Activated T-helper 17 cell treated with anti-CD3 and anti-CD28 coated beads, Interleukin-2, amount 50 U/mL, for 72 hours (primary cell): ENCODE data around the gene AMOT. TPM values are rescaled to one million over a fixed set of nuclear protein-coding genes. Genes with fewer than 3 reads are reported as not detected.

Experiments used
- ATAC-seq: fragments of 150-1000 bp; cut with Tn5 transposase; replicated peaks from 2 replicates; pipeline ENCODE4 v1.10.0; 2021; ENCODE audit warnings: mild to moderate bottlenecking, moderate library complexity
- H3K27ac Mint-ChIP-seq: one replicate; pipeline ENCODE4 v1.8.0; 2022; ENCODE audit warnings: mixed read lengths
- H3K27me3 Mint-ChIP-seq: one replicate; pipeline ENCODE4 v1.8.0; 2022; ENCODE audit warnings: mixed read lengths
- H3K36me3 Mint-ChIP-seq: one replicate; pipeline ENCODE4 v1.8.0; 2022; ENCODE audit warnings: low read depth, mild to moderate bottlenecking, mixed read lengths
- H3K4me1 Mint-ChIP-seq: one replicate; pipeline ENCODE4 v1.8.0; 2022; ENCODE audit warnings: mixed read lengths
- H3K4me3 Mint-ChIP-seq: one replicate; pipeline ENCODE4 v1.8.0; 2022; ENCODE audit warnings: mild to moderate bottlenecking, mixed read lengths
- H3K9me3 Mint-ChIP-seq: one replicate; pipeline ENCODE4 v1.8.0; 2022; ENCODE audit warnings: mixed read lengths
- total RNA-seq, 2 donors: library from RNA; stranded (reverse); gene quantifications; one replicate each; pipeline ENCODE4 v1.2.3, GENCODE V29; 2022

The AMOT gene
- total RNA-seq, 2 donors from 2014 or later, result 0.86 to 1.6 TPM

- Mint-ChIP-seq H3K36me3 (peaks cover 5% of the 10 kb centered on the region), H3K27me3 (no peaks in the 10 kb centered on the region), H3K27ac (no peak overlapping the region), H3K4me3 (no peak overlapping the region), H3K4me1 (no peaks in the 10 kb centered on the region), H3K9me3 (no peaks in the 10 kb centered on the region)
- no peak for ATAC-seq
These were observed 39.5 kb downstream of the AMOT start for GRCh38 chrX:112800971-112801775.

GRCh38 chrX:112799425-112799824 lies 41.2 kb downstream of the AMOT start:
- Mint-ChIP-seq H3K9me3 (no peaks in the 10 kb centered on the region), H3K4me3 (no peak overlapping the region), H3K4me1 (no peaks in the 10 kb centered on the region), H3K27me3 (no peaks in the 10 kb centered on the region), H3K36me3 (peaks cover 5% of the 10 kb centered on the region), H3K27ac (no peak overlapping the region)
- ATAC-seq, result no peak

GRCh38 chrX:112798736-112799135 lies 41.9 kb downstream of the AMOT start:
- Mint-ChIP-seq H3K36me3 (peaks cover 5% of the 10 kb centered on the region), H3K27ac (no peak overlapping the region), H3K9me3 (no peaks in the 10 kb centered on the region), H3K4me3 (no peak overlapping the region), H3K27me3 (no peaks in the 10 kb centered on the region), H3K4me1 (no peaks in the 10 kb centered on the region)
- ATAC-seq, result no peak

- Mint-ChIP-seq H3K4me3 (no peak overlapping the region), H3K36me3 (peaks cover 6% of the 10 kb centered on the region), H3K9me3 (no peaks in the 10 kb centered on the region), H3K4me1 (no peaks in the 10 kb centered on the region), H3K27ac (no peak overlapping the region), H3K27me3 (no peaks in the 10 kb centered on the region)
- no peak for ATAC-seq
These were observed 50.7 kb downstream of the AMOT start for GRCh38 chrX:112789931-112790330.

GRCh38 chrX:112786076-112786475 lies 54.6 kb downstream of the AMOT start:
- H3K27ac Mint-ChIP-seq, result no peak overlapping the region
- no peak for ATAC-seq
- no peak overlapping the region for H3K4me3 Mint-ChIP-seq
- no peaks in the 10 kb centered on the region for H3K27me3 Mint-ChIP-seq
- peaks cover 6% of the 10 kb centered on the region for H3K36me3 Mint-ChIP-seq
- no peaks in the 10 kb centered on the region for H3K9me3 Mint-ChIP-seq
- no peaks in the 10 kb centered on the region for H3K4me1 Mint-ChIP-seq

- Mint-ChIP-seq H3K4me3 (no peak overlapping the region), H3K36me3 (peaks cover 6% of the 10 kb centered on the region), H3K9me3 (no peaks in the 10 kb centered on the region), H3K4me1 (no peaks in the 10 kb centered on the region), H3K27me3 (no peaks in the 10 kb centered on the region), H3K27ac (no peak overlapping the region)
- no peak for ATAC-seq
These were observed 55.3 kb downstream of the AMOT start for GRCh38 chrX:112785344-112785743.

- H3K4me3 Mint-ChIP-seq, result no peak overlapping the region
- no peaks in the 10 kb centered on the region for H3K9me3 Mint-ChIP-seq
- no peaks in the 10 kb centered on the region for H3K27me3 Mint-ChIP-seq
- peaks cover 6% of the 10 kb centered on the region for H3K36me3 Mint-ChIP-seq
- no peak for ATAC-seq
- no peak overlapping the region for H3K27ac Mint-ChIP-seq
- no peaks in the 10 kb centered on the region for H3K4me1 Mint-ChIP-seq
These were observed 55.9 kb downstream of the AMOT start for GRCh38 chrX:112784692-112785091.

GRCh38 chrX:112779139-112779538 lies 61.5 kb downstream of the AMOT start:
- H3K27ac Mint-ChIP-seq, result no peak overlapping the region
- H3K27me3 Mint-ChIP-seq, result no peaks in the 10 kb centered on the region
- no peak overlapping the region for H3K4me3 Mint-ChIP-seq
- no peak for ATAC-seq
- H3K36me3 Mint-ChIP-seq, result peaks cover 12% of the 10 kb centered on the region
- H3K9me3 Mint-ChIP-seq, result no peaks in the 10 kb centered on the region
- H3K4me1 Mint-ChIP-seq, result no peaks in the 10 kb centered on the region

- Mint-ChIP-seq H3K36me3 (peaks cover 7% of the 10 kb centered on the region), H3K27me3 (no peaks in the 10 kb centered on the region), H3K9me3 (peaks cover 4% of the 10 kb centered on the region), H3K27ac (no peak overlapping the region), H3K4me1 (peaks cover 4% of the 10 kb centered on the region), H3K4me3 (no peak overlapping the region)
- no peak for ATAC-seq
These were observed 65.9 kb downstream of the AMOT start for GRCh38 chrX:112774651-112775293.

- H3K4me3 Mint-ChIP-seq, result no peak overlapping the region
- peaks cover 4% of the 10 kb centered on the region for H3K4me1 Mint-ChIP-seq
- H3K9me3 Mint-ChIP-seq, result peaks cover 4% of the 10 kb centered on the region
- no peak for ATAC-seq
- no peak overlapping the region for H3K27ac Mint-ChIP-seq
- peaks cover 7% of the 10 kb centered on the region for H3K36me3 Mint-ChIP-seq
- H3K27me3 Mint-ChIP-seq, result no peaks in the 10 kb centered on the region
These were observed 66.5 kb downstream of the AMOT start for GRCh38 chrX:112774142-112774541.

GRCh38 chrX:112769034-112769433 lies 71.6 kb downstream of the AMOT start:
- Mint-ChIP-seq H3K27me3 (no peaks in the 10 kb centered on the region), H3K4me3 (no peak overlapping the region), H3K36me3 (no peaks in the 10 kb centered on the region), H3K27ac (no peak overlapping the region), H3K9me3 (peaks cover 4% of the 10 kb centered on the region), H3K4me1 (peaks cover 4% of the 10 kb centered on the region)
- no peak for ATAC-seq

- no peaks in the 10 kb centered on the region for H3K36me3 Mint-ChIP-seq
- H3K4me3 Mint-ChIP-seq, result no peak overlapping the region
- H3K27me3 Mint-ChIP-seq, result no peaks in the 10 kb centered on the region
- peaks cover 4% of the 10 kb centered on the region for H3K9me3 Mint-ChIP-seq
- H3K27ac Mint-ChIP-seq, result no peak overlapping the region
- no peak for ATAC-seq
- H3K4me1 Mint-ChIP-seq, result peaks cover 4% of the 10 kb centered on the region
These were observed 72.1 kb downstream of the AMOT start for GRCh38 chrX:112768563-112768962.

- Mint-ChIP-seq H3K9me3 (peaks cover 4% of the 10 kb centered on the region), H3K36me3 (no peaks in the 10 kb centered on the region), H3K27ac (no peak overlapping the region), H3K4me1 (peaks cover 4% of the 10 kb centered on the region), H3K27me3 (no peaks in the 10 kb centered on the region), H3K4me3 (no peak overlapping the region)
- no peak for ATAC-seq
These were observed 73.9 kb downstream of the AMOT start for GRCh38 chrX:112766774-112767173.

GRCh38 chrX:112761242-112762207 lies 79.1 kb downstream of the AMOT start:
- H3K4me1 Mint-ChIP-seq, result no peaks in the 10 kb centered on the region
- no peaks in the 10 kb centered on the region for H3K36me3 Mint-ChIP-seq
- H3K27ac Mint-ChIP-seq, result no peak overlapping the region
- no peak for ATAC-seq
- no peak overlapping the region for H3K4me3 Mint-ChIP-seq
- H3K9me3 Mint-ChIP-seq, result no peaks in the 10 kb centered on the region
- peaks cover 3% of the 10 kb centered on the region for H3K27me3 Mint-ChIP-seq
